HepG2 (cell line): Measurements from ENCODE around the gene OR8B3.

Experiments used
- CBFB ChIP-seq: sonication (generic); formaldehyde crosslinking; IDR thresholded peaks from 2 replicates; pipeline ENCODE4 v1.4.0; 2020; ENCODE audit warnings: missing genetic modification reagents
- EP300 ChIP-seq, 3 experiments: sonication (generic) in 1 of 3; formaldehyde crosslinking in 1 of 3; IDR thresholded peaks; 2 replicates each; pipeline versions ENCODE4 v1.5.1 to v1.6.1; 2011 to 2020; ENCODE audit warnings: low read depth in 2 of 3, low read length in 2 of 3, borderline replicate concordance in 1 of 3, improper control_type of control experiment in 1 of 3, mild to moderate bottlenecking in 1 of 3, missing genetic modification reagents in 1 of 3, moderate library complexity in 1 of 3
- KAT8 ChIP-seq: IDR thresholded peaks from 2 replicates; pipeline ENCODE4 v1.6.1; 2016; ENCODE audit warnings: missing genetic modification reagents, missing compliant biosample characterization
- POLR2A ChIP-seq, 2 experiments: IDR thresholded peaks; 2 replicates each; pipeline ENCODE4 v1.6.1; 2011; ENCODE audit warnings: low read depth in 2 of 2, low read length in 2 of 2, mild to moderate bottlenecking in 1 of 2, moderate library complexity in 1 of 2; ENCODE audit not compliant: insufficient read depth in 1 of 2
- PRDM10 ChIP-seq: sonication (generic); formaldehyde crosslinking; IDR thresholded peaks from 2 replicates; pipeline ENCODE4 v1.4.0; 2020; ENCODE audit warnings: low read depth, missing genetic modification reagents
- SRF ChIP-seq: IDR thresholded peaks from 2 replicates; pipeline ENCODE4 v1.6.1; 2011; ENCODE audit warnings: mild to moderate bottlenecking, low read depth, low read length, moderate library complexity
- ZBTB20 ChIP-seq: sonication (generic); formaldehyde crosslinking; IDR thresholded peaks from 2 replicates; pipeline ENCODE4 v1.8.1; 2023; ENCODE audit warnings: missing genetic modification reagents, low read depth, mild to moderate bottlenecking, borderline replicate concordance
- ZNF350 ChIP-seq: sonication (generic); formaldehyde crosslinking; IDR thresholded peaks from 2 replicates; pipeline ENCODE4 v1.4.0; 2020; ENCODE audit warnings: mild to moderate bottlenecking, low read depth, missing genetic modification reagents, borderline replicate concordance
- ZUFSP ChIP-seq: sonication (generic); formaldehyde crosslinking; IDR thresholded peaks from 2 replicates; pipeline ENCODE4 v1.9.0; 2021; ENCODE audit warnings: missing genetic modification reagents, mild to moderate bottlenecking, borderline replicate concordance
- TF ChIP-seq, protein P1 (sequence below): sonication (generic); formaldehyde crosslinking; conservative IDR thresholded peaks from 2 replicates; pipeline ENCODE4 v1.8.0; 2022; ENCODE audit warnings: missing genetic modification reagents
- TF ChIP-seq, protein P2 (sequence below): sonication (generic); formaldehyde crosslinking; conservative IDR thresholded peaks from 2 replicates; pipeline ENCODE4 v1.4.0; 2020; ENCODE audit warnings: missing genetic modification reagents
- TF ChIP-seq, protein P3 (sequence below): IDR thresholded peaks from 2 replicates; pipeline ENCODE4 v1.6.1; 2012; ENCODE audit warnings: inconsistent platforms
- TF ChIP-seq, protein P4 (sequence below): sonication (generic); formaldehyde crosslinking; IDR thresholded peaks from 2 replicates; pipeline ENCODE4 v1.8.1; 2023; ENCODE audit warnings: mild to moderate bottlenecking, moderate library complexity, missing genetic modification reagents
- TF ChIP-seq, protein P5 (sequence below): sonication (generic); formaldehyde crosslinking; conservative IDR thresholded peaks from 2 replicates; pipeline ENCODE4 v1.4.0; 2020; ENCODE audit warnings: missing genetic modification reagents

GRCh38 chr11:124434699-124435098, 35.9 kb upstream of the OR8B3 start:
- no peak for TF ChIP-seq KAT8
- no peak for TF ChIP-seq ZNF350 (CRISPR knock-in tag)
- TF ChIP-seq CBFB (CRISPR knock-in tag): no peak
- no peak for TF ChIP-seq SRF
- no peak for TF ChIP-seq ZUFSP
- TF ChIP-seq, protein P1, sequence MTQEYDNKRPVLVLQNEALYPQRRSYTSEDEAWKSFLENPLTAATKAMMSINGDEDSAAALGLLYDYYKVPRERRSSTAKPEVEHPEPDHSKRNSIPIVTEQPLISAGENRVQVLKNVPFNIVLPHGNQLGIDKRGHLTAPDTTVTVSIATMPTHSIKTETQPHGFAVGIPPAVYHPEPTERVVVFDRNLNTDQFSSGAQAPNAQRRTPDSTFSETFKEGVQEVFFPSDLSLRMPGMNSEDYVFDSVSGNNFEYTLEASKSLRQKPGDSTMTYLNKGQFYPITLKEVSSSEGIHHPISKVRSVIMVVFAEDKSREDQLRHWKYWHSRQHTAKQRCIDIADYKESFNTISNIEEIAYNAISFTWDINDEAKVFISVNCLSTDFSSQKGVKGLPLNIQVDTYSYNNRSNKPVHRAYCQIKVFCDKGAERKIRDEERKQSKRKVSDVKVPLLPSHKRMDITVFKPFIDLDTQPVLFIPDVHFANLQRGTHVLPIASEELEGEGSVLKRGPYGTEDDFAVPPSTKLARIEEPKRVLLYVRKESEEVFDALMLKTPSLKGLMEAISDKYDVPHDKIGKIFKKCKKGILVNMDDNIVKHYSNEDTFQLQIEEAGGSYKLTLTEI (CRISPR knock-in tag): no peak
- TF ChIP-seq EP300 (IDR thresholded peaks at IDR 0.05; ENCODE audit: low read depth in 2 of 2, low read length in 2 of 2): no peak
- no peak for TF ChIP-seq EP300 (CRISPR knock-in tag; IDR thresholded peaks at IDR 0.05; ENCODE audit: borderline replicate concordance)
- TF ChIP-seq PRDM10 (CRISPR knock-in tag): no peak
- TF ChIP-seq ZBTB20 (CRISPR knock-in tag): no peak
- TF ChIP-seq, protein P2, sequence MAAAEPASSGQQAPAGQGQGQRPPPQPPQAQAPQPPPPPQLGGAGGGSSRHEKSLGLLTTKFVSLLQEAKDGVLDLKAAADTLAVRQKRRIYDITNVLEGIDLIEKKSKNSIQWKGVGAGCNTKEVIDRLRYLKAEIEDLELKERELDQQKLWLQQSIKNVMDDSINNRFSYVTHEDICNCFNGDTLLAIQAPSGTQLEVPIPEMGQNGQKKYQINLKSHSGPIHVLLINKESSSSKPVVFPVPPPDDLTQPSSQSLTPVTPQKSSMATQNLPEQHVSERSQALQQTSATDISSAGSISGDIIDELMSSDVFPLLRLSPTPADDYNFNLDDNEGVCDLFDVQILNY (CRISPR knock-in tag): no peak
- TF ChIP-seq, protein P3, sequence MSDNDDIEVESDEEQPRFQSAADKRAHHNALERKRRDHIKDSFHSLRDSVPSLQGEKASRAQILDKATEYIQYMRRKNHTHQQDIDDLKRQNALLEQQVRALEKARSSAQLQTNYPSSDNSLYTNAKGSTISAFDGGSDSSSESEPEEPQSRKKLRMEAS: no peak
- TF ChIP-seq, protein P4, sequence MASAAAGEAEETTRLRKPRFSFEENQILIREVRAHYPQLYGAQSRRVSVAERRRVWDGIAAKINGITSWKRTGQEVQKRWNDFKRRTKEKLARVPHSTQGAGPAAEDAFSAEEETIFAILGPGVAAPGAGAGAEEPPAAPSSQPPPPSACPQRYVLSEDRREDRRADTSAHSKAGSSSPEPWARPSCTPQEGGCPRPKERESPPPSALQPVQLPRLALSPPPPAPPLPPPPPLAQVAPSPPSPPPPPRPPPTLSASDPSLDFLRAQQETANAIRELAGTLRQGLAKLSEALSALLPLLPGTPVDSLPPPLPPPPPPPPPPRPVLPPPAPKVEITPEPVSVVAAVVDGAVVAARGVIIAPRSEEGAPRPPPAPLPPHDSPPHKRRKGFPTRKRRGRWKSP (CRISPR knock-in tag): no peak
- TF ChIP-seq POLR2A (IDR thresholded peaks at IDR 0.05; ENCODE audit: insufficient read depth in 1 of 2, low read depth in 2 of 2, low read length in 2 of 2): no peak
- TF ChIP-seq, protein P5, sequence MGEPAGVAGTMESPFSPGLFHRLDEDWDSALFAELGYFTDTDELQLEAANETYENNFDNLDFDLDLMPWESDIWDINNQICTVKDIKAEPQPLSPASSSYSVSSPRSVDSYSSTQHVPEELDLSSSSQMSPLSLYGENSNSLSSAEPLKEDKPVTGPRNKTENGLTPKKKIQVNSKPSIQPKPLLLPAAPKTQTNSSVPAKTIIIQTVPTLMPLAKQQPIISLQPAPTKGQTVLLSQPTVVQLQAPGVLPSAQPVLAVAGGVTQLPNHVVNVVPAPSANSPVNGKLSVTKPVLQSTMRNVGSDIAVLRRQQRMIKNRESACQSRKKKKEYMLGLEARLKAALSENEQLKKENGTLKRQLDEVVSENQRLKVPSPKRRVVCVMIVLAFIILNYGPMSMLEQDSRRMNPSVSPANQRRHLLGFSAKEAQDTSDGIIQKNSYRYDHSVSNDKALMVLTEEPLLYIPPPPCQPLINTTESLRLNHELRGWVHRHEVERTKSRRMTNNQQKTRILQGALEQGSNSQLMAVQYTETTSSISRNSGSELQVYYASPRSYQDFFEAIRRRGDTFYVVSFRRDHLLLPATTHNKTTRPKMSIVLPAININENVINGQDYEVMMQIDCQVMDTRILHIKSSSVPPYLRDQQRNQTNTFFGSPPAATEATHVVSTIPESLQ: no peak
